ENCODE measurements around the gene ACOT12.
"Not testable (repeated sequence)": the region's sequence is repeated elsewhere in the genome, so short reads cannot be mapped to it uniquely, and the experiment has no call there.

The ACOT12 gene

GRCh38 chr5:81336556-81336955 lies 57.4 kb downstream of the ACOT12 start:
- DNase-seq = no peak

GRCh38 chr5:81335946-81336345 lies 58.0 kb downstream of the ACOT12 start:
- no peak for DNase-seq

- no peak for DNase-seq
These were observed 59.5 kb downstream of the ACOT12 start for GRCh38 chr5:81334304-81335061.

- no peak for DNase-seq
These were observed 67.4 kb downstream of the ACOT12 start for GRCh38 chr5:81326554-81326953.

GRCh38 chr5:81317536-81317935 lies 76.4 kb downstream of the ACOT12 start:
- DNase-seq = no peak

- no peak for DNase-seq
These were observed 77.4 kb downstream of the ACOT12 start for GRCh38 chr5:81316571-81316970.

- no peak for DNase-seq
These were observed 78.1 kb downstream of the ACOT12 start for GRCh38 chr5:81315830-81316229.

GRCh38 chr5:81315336-81315735 lies 78.6 kb downstream of the ACOT12 start:
- no peak for DNase-seq

- no peak for DNase-seq
These were observed 79.4 kb downstream of the ACOT12 start for GRCh38 chr5:81314581-81314980.

- no peak for DNase-seq
These were observed 80.2 kb downstream of the ACOT12 start for GRCh38 chr5:81313686-81314085.

- no peak for DNase-seq
These were observed 80.7 kb downstream of the ACOT12 start for GRCh38 chr5:81313278-81313677.

GRCh38 chr5:81310402-81311063 lies 83.4 kb downstream of the ACOT12 start:
- no peak for DNase-seq

GRCh38 chr5:81308836-81309235 lies 85.1 kb downstream of the ACOT12 start:
- no peak for DNase-seq

GRCh38 chr5:81305785-81306184 lies 88.1 kb downstream of the ACOT12 start:
- no peak for DNase-seq

GRCh38 chr5:81303563-81303962 lies 90.4 kb downstream of the ACOT12 start:
- DNase-seq = no peak

- DNase-seq = peak; percentile 8
These were observed 91.3 kb downstream of the ACOT12 start for GRCh38 chr5:81302596-81302995.

GRCh38 chr5:81301271-81302015 lies 92.5 kb downstream of the ACOT12 start, which contains the start of gene ZCCHC9:
TSS of gene ZCCHC9 (plus strand) at chr5:81301587. CDS start at chr5:81304758, 3,171 bp downstream.
- DNase-seq = peak; percentile 84

GRCh38 chr5:81300921-81301270 lies 93.0 kb downstream of the ACOT12 start:
- DNase-seq = no peak

- no peak for DNase-seq
These were observed 96.4 kb downstream of the ACOT12 start for GRCh38 chr5:81297531-81297930.

GRCh38 chr5:81294021-81294420 lies 99.9 kb downstream of the ACOT12 start:
- DNase-seq = not testable (repeated sequence)

GRCh38 chr5:81292130-81292529 lies 101.8 kb downstream of the ACOT12 start:
- no peak for DNase-seq

GRCh38 chr5:81290146-81290545 lies 103.8 kb downstream of the ACOT12 start:
- no peak for DNase-seq

GRCh38 chr5:81288021-81288433 lies 105.9 kb downstream of the ACOT12 start:
- no peak for DNase-seq

Data from SHP77 treated with DMSO at 0.1 percent for 48 hours (cell line).